Measurements from ENCODE around the gene MYBPH. TPM values are rescaled to one million over a fixed set of nuclear protein-coding genes. Genes with fewer than 3 reads are reported as not detected.
A peak's percentile ranks its signal among the peaks of the same experiment; 100 is the strongest.

The MYBPH gene, protein sequence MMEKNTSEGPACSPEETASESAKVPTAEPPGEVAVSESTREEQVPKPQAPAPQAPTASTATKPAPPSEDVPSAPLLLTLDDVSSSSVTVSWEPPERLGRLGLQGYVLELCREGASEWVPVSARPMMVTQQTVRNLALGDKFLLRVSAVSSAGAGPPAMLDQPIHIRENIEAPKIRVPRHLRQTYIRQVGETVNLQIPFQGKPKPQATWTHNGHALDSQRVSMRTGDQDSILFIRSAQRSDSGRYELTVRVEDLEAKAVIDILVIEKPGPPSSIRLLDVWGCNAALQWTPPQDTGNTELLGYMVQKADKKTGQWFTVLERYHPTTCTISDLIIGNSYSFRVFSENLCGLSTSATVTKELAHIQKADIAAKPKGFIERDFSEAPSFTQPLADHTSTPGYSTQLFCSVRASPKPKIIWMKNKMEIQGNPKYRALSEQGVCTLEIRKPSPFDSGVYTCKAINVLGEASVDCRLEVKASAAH
- total RNA-seq (ENCODE audit: unreplicated experiment): not detected
- long read RNA-seq: 0 reads

- Mint-ChIP-seq H3K36me3 (ENCODE audit: low read depth, unreplicated experiment) (no peaks in the 10 kb centered on the region), H3K4me3 (ENCODE audit: unreplicated experiment) (no peak within 1 kb of the TSS), H3K27me3 (ENCODE audit: unreplicated experiment) (peaks cover 1% of the 10 kb centered on the region), H3K9me3 (ENCODE audit: unreplicated experiment) (no peaks in the 10 kb centered on the region), H3K4me1 (ENCODE audit: unreplicated experiment) (peaks cover 10% of the 10 kb centered on the region), H3K27ac (ENCODE audit: unreplicated experiment) (no peak within 1 kb of the TSS)
- TF ChIP-seq CTCF (IDR thresholded peaks at IDR 0.05; ENCODE audit: unreplicated experiment): no peak
- DNase-seq (ENCODE audit: low spot score): no peak
These were observed at the start of gene MYBPH for GRCh38 chr1:203175237-203175826. Gene MYBPH (minus strand): TSS chr1:203175826. CDS start chr1:203175755, 71 bp downstream.

GRCh38 chr1:203225071-203225470 is 49.4 kb upstream of the MYBPH start:
- H3K4me1 Mint-ChIP-seq (ENCODE audit: unreplicated experiment): no peaks in the 10 kb centered on the region
- H3K9me3 Mint-ChIP-seq (ENCODE audit: unreplicated experiment): no peaks in the 10 kb centered on the region
- DNase-seq (ENCODE audit: low spot score): no peak
- TF ChIP-seq CTCF (IDR thresholded peaks at IDR 0.05; ENCODE audit: unreplicated experiment): no peak
- H3K4me3 Mint-ChIP-seq (ENCODE audit: unreplicated experiment): no peak overlapping the region
- no peak overlapping the region for H3K27ac Mint-ChIP-seq (ENCODE audit: unreplicated experiment)
- H3K27me3 Mint-ChIP-seq (ENCODE audit: unreplicated experiment): peaks cover 4% of the 10 kb centered on the region
- H3K36me3 Mint-ChIP-seq (ENCODE audit: low read depth, unreplicated experiment): no peaks in the 10 kb centered on the region

DNA sequence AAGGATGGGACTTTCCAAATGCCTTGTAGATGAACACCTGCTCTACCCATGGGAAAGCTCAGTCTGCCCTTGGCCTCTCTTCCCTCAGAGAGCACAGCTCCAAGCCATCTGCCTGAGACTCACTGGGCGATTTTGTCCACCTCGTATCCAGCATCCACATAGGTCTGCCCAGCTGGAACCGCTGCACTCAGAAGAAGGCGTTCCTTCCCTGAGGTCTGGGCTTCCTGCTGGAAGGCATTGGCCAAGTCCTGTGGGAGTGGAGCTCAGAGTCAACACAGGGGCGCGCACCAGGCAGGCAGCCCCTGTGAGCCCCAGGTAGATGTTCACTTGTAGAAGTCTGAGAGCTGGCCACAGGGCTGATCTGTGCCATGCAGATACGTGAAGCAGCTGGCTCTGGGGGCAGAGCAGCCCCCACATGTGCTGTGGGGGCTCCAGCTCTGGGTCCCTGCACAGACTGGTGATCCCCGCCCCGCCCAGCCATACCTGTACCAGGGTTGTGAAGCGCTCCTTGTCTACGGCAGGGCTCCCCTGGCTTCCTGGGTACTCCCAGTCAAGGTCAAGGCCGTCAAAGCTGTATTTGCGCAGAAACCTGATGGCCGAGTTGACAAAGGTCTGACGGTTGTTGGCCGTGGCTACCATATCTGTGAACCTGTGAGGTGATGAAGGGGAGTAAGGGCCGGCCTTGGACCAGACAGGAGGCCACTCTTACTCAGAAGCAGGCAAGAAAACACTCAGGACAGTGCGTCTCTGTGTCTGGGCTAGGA is 47.6 kb upstream of the MYBPH start:
- no peaks in the 10 kb centered on the region for H3K36me3 Mint-ChIP-seq (ENCODE audit: low read depth, unreplicated experiment)
- no peak overlapping the region for H3K27ac Mint-ChIP-seq (ENCODE audit: unreplicated experiment)
- H3K9me3 Mint-ChIP-seq (ENCODE audit: unreplicated experiment): no peaks in the 10 kb centered on the region
- peaks cover 7% of the 10 kb centered on the region for H3K27me3 Mint-ChIP-seq (ENCODE audit: unreplicated experiment)
- H3K4me3 Mint-ChIP-seq (ENCODE audit: unreplicated experiment): no peak overlapping the region
- no peaks in the 10 kb centered on the region for H3K4me1 Mint-ChIP-seq (ENCODE audit: unreplicated experiment)
- no peak for TF ChIP-seq CTCF (IDR thresholded peaks at IDR 0.05; ENCODE audit: unreplicated experiment)
- DNase-seq (ENCODE audit: low spot score): no peak

DNA sequence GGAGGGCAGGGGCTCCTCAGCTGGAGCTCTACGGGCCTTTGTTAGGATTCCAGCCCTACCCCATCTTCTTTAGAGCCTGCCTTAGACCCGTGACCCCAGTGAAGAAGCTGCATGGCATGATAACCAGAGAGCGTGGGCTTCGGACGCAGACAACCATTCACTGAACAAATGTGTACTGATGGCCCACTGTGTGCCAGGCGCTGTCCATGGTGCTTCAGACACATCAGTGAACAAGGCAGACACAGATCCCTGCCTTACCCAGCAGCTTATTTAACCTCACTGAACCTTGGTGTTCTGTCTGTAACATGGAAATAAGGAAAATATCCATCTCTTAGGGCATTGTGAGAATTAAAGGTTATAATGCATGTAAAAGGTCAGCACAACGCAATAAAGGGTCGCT is 44.3 kb upstream of the MYBPH start:
- Mint-ChIP-seq H3K4me1 (ENCODE audit: unreplicated experiment) (peaks cover 6% of the 10 kb centered on the region), H3K9me3 (ENCODE audit: unreplicated experiment) (no peaks in the 10 kb centered on the region), H3K27me3 (ENCODE audit: unreplicated experiment) (peaks cover 13% of the 10 kb centered on the region), H3K27ac (ENCODE audit: unreplicated experiment) (no peak overlapping the region), H3K4me3 (ENCODE audit: unreplicated experiment) (no peak overlapping the region), H3K36me3 (ENCODE audit: low read depth, unreplicated experiment) (no peaks in the 10 kb centered on the region)
- DNase-seq (ENCODE audit: low spot score): peak; percentile 24
- TF ChIP-seq CTCF (IDR thresholded peaks at IDR 0.05; ENCODE audit: unreplicated experiment): no peak
